HepG2 (cell line): ENCODE data around the gene NFATC3. TPM values are rescaled to one million over a fixed set of nuclear protein-coding genes. Genes with fewer than 3 reads are reported as not detected.
A peak's percentile ranks its signal among the peaks of the same experiment; 100 is the strongest.

Source experiments
- CSRNP1 ChIP-seq: sonication (generic); formaldehyde crosslinking; IDR thresholded peaks from 2 replicates; pipeline ENCODE4 v1.8.1; 2023; ENCODE audit warnings: mild to moderate bottlenecking, missing genetic modification reagents
- E2F1 ChIP-seq: sonication (generic); formaldehyde crosslinking; IDR thresholded peaks from 2 replicates; pipeline ENCODE4 v1.5.0; 2020; ENCODE audit warnings: missing genetic modification reagents
- GABPB1 ChIP-seq: IDR thresholded peaks from 2 replicates; pipeline ENCODE4 v1.6.1; 2016; ENCODE audit warnings: mild to moderate bottlenecking, missing genetic modification reagents, moderate library complexity, missing compliant biosample characterization
- HBP1 ChIP-seq: IDR thresholded peaks from 2 replicates; pipeline ENCODE4 v1.6.1; 2016; ENCODE audit warnings: low read depth, control low read depth
- HOXA9 ChIP-seq: sonication (generic); formaldehyde crosslinking; IDR thresholded peaks from 2 replicates; pipeline ENCODE4 v1.8.1; 2022; ENCODE audit warnings: missing genetic modification reagents, mild to moderate bottlenecking, moderate library complexity, borderline replicate concordance
- MAX ChIP-seq: IDR thresholded peaks from 2 replicates; pipeline ENCODE4 v1.6.1; 2012; ENCODE audit warnings: inconsistent platforms
- MTA3 ChIP-seq: sonication (generic); formaldehyde crosslinking; IDR thresholded peaks from 2 replicates; pipeline ENCODE4 v1.4.0; 2020; ENCODE audit warnings: missing genetic modification reagents
- PBX2 ChIP-seq: IDR thresholded peaks from 2 replicates; pipeline ENCODE4 v1.6.1; 2016; ENCODE audit warnings: control low read depth
- PHF8 ChIP-seq: sonication (generic); formaldehyde crosslinking; IDR thresholded peaks from 2 replicates; pipeline ENCODE4 v1.5.0; 2020; ENCODE audit warnings: missing genetic modification reagents
- SOX13 ChIP-seq, 3 experiments: fragments of 450-650 bp in 1 of 3; sonication (generic) in 1 of 3; formaldehyde crosslinking in 1 of 3; IDR thresholded peaks in 2 of 3; conservative IDR thresholded peaks in 1 of 3; 2 replicates each; pipeline versions ENCODE4 v1.5.0 to v1.6.1; 2016 to 2020; ENCODE audit warnings: antibody characterized with exemption in 1 of 3, mild to moderate bottlenecking in 1 of 3, missing compliant biosample characterization in 1 of 3, missing genetic modification reagents in 1 of 3, moderate library complexity in 1 of 3
- ZBED4 ChIP-seq: sonication (generic); formaldehyde crosslinking; IDR thresholded peaks from 2 replicates; pipeline ENCODE4 v1.4.0; 2020; ENCODE audit warnings: missing genetic modification reagents, borderline replicate concordance
- ZFP36L2 ChIP-seq: sonication (generic); formaldehyde crosslinking; IDR thresholded peaks from 2 replicates; pipeline ENCODE4 v1.4.0; 2020; ENCODE audit warnings: missing genetic modification reagents
- ZNF34 ChIP-seq: sonication (generic); formaldehyde crosslinking; IDR thresholded peaks from 2 replicates; pipeline ENCODE4 v1.4.0; 2020; ENCODE audit warnings: mild to moderate bottlenecking, missing genetic modification reagents, borderline replicate concordance
- ZNF543 ChIP-seq: sonication (generic); formaldehyde crosslinking; IDR thresholded peaks from 2 replicates; pipeline ENCODE4 v1.4.0; 2020; ENCODE audit warnings: mild to moderate bottlenecking, missing genetic modification reagents
- ZNF749 ChIP-seq: sonication (generic); formaldehyde crosslinking; IDR thresholded peaks from 2 replicates; pipeline ENCODE4 v1.8.0; 2022; ENCODE audit warnings: mild to moderate bottlenecking, missing genetic modification reagents, moderate library complexity, borderline replicate concordance
- ZNF782 ChIP-seq: sonication (generic); formaldehyde crosslinking; IDR thresholded peaks from 2 replicates; pipeline ENCODE4 v1.4.0; 2020; ENCODE audit warnings: missing genetic modification reagents, mild to moderate bottlenecking, borderline replicate concordance
- ZNF790 ChIP-seq: sonication (generic); formaldehyde crosslinking; IDR thresholded peaks from 2 replicates; pipeline ENCODE4 v1.8.0; 2022; ENCODE audit warnings: missing genetic modification reagents, mild to moderate bottlenecking, borderline replicate concordance
- ZNF83 ChIP-seq: sonication (generic); formaldehyde crosslinking; IDR thresholded peaks from 2 replicates; pipeline ENCODE4 v1.4.0; 2020; ENCODE audit warnings: missing genetic modification reagents, mild to moderate bottlenecking, borderline replicate concordance
- polyA plus RNA-seq, 8 experiments: library from polyadenylated mRNA; depleted of rRNA in 3 of 8; stranded (reverse) in 7 of 8; unstranded in 1 of 8; fragments of >200 nt; fragmentation: Illumina TruSeq in 4 of 8; extraction: Trizol in 4 of 8; gene quantifications; 2 replicates each; pipeline versions ENCODE4 v1.2.1 to v1.2.3, GENCODE V29; 2011 to 2016; ENCODE audit warnings: low read depth in 4 of 8, missing spikeins in 1 of 8, mixed read lengths in 1 of 8; ENCODE audit not compliant: insufficient read depth in 1 of 8
- total RNA-seq, 5 experiments: library from RNA; depleted of rRNA; stranded (reverse); fragments of >200 nt; fragmentation: Illumina TruSeq; extraction: Trizol; gene quantifications; 2 replicates each; pipeline ENCODE4 v1.2.3, GENCODE V29; 2016; ENCODE audit warnings: low read depth in 1 of 5

NFATC3 gene
- total and polyA plus RNA-seq, 2 of the 13 experiments (the other 11 are each of a cell fraction or from before 2014, with no cell fraction given): 52.6 to 62.7 TPM

GRCh38 chr16:68236137-68236825 lies 151.1 kb downstream of the NFATC3 start (continued):
- TF ChIP-seq CSRNP1 (CRISPR knock-in tag): no peak
- peak; percentile 9; the same call in 1 of the 2 replicates for TF ChIP-seq GABPB1 (CRISPR knock-in tag)
- peak; percentile 49; the same call in 1 of the 2 replicates for TF ChIP-seq HBP1
- peak; percentile 60; the same call in 1 of the 2 replicates for TF ChIP-seq E2F1 (CRISPR knock-in tag)
- TF ChIP-seq ZFP36L2 (CRISPR knock-in tag): no peak
- TF ChIP-seq SOX13 (IDR thresholded peaks at IDR 0.05): no peak
- TF ChIP-seq SOX13 (CRISPR knock-in tag; conservative IDR thresholded peaks at IDR 0.05 in 1 of 2, IDR thresholded peaks at IDR 0.05 in 1 of 2): no peak; a peak in 1 of 4 replicates
- no peak; the same call in 1 of the 2 replicates for TF ChIP-seq ZNF83 (CRISPR knock-in tag)
- TF ChIP-seq ZNF782 (CRISPR knock-in tag): 0 out of 2 replicates have a peak, but pooled peaks have one; percentile 67
- TF ChIP-seq MAX: peak; percentile 66
- no peak for TF ChIP-seq MTA3 (CRISPR knock-in tag)
- TF ChIP-seq ZNF543: peak; percentile 50; the same call in 1 of the 2 replicates
- TF ChIP-seq ZNF790 (CRISPR knock-in tag): peak; percentile 87
- peak; percentile 93 for TF ChIP-seq ZNF34
- TF ChIP-seq ZBED4 (CRISPR knock-in tag): peak; percentile 70; the same call in 1 of the 2 replicates
- TF ChIP-seq PBX2 (CRISPR knock-in tag): no peak
- peak; percentile 58 for TF ChIP-seq PHF8 (CRISPR knock-in tag)
- TF ChIP-seq HOXA9 (CRISPR knock-in tag): 0 out of 2 replicates have a peak, but pooled peaks have one; percentile 11
- TF ChIP-seq ZNF749 (CRISPR knock-in tag): peak; percentile 44; the same call in 1 of the 2 replicates
